ENCODE measurements around the gene NCAN. TPM values are rescaled to one million over a fixed set of nuclear protein-coding genes. Genes with fewer than 3 reads are reported as not detected.

NCAN gene
- total and polyA plus RNA-seq, 2 of the 13 experiments (the other 11 are each of a cell fraction or from before 2014, with no cell fraction given), result not detected

DNA sequence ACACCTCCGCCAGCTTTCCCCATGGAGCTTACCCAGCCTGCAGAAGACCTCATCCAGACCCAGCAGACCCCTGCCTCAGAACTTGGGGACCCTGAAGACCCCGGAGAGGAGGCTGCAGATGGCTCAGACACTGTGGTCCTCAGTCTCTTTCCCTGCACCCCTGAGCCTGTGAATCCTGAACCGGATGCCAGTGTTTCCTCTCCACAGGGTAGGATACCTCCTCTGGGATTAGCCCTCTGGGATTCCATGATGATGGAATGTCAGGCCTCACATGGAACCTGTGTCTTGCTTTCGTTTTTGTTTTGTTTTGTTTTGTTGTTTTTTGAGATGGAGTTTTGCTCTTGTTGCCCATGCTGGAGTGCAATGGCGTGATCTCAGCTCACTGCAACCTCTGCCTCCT is 17.8 kb upstream of the NCAN start:
- peaks cover 17% of the 10 kb centered on the region for H3K79me2 ChIP-seq (ENCODE audit: insufficient read depth, low read length)
- no peaks in the 10 kb centered on the region for H3K9me3 ChIP-seq (ENCODE audit: low read length)
- TF ChIP-seq, protein P1, sequence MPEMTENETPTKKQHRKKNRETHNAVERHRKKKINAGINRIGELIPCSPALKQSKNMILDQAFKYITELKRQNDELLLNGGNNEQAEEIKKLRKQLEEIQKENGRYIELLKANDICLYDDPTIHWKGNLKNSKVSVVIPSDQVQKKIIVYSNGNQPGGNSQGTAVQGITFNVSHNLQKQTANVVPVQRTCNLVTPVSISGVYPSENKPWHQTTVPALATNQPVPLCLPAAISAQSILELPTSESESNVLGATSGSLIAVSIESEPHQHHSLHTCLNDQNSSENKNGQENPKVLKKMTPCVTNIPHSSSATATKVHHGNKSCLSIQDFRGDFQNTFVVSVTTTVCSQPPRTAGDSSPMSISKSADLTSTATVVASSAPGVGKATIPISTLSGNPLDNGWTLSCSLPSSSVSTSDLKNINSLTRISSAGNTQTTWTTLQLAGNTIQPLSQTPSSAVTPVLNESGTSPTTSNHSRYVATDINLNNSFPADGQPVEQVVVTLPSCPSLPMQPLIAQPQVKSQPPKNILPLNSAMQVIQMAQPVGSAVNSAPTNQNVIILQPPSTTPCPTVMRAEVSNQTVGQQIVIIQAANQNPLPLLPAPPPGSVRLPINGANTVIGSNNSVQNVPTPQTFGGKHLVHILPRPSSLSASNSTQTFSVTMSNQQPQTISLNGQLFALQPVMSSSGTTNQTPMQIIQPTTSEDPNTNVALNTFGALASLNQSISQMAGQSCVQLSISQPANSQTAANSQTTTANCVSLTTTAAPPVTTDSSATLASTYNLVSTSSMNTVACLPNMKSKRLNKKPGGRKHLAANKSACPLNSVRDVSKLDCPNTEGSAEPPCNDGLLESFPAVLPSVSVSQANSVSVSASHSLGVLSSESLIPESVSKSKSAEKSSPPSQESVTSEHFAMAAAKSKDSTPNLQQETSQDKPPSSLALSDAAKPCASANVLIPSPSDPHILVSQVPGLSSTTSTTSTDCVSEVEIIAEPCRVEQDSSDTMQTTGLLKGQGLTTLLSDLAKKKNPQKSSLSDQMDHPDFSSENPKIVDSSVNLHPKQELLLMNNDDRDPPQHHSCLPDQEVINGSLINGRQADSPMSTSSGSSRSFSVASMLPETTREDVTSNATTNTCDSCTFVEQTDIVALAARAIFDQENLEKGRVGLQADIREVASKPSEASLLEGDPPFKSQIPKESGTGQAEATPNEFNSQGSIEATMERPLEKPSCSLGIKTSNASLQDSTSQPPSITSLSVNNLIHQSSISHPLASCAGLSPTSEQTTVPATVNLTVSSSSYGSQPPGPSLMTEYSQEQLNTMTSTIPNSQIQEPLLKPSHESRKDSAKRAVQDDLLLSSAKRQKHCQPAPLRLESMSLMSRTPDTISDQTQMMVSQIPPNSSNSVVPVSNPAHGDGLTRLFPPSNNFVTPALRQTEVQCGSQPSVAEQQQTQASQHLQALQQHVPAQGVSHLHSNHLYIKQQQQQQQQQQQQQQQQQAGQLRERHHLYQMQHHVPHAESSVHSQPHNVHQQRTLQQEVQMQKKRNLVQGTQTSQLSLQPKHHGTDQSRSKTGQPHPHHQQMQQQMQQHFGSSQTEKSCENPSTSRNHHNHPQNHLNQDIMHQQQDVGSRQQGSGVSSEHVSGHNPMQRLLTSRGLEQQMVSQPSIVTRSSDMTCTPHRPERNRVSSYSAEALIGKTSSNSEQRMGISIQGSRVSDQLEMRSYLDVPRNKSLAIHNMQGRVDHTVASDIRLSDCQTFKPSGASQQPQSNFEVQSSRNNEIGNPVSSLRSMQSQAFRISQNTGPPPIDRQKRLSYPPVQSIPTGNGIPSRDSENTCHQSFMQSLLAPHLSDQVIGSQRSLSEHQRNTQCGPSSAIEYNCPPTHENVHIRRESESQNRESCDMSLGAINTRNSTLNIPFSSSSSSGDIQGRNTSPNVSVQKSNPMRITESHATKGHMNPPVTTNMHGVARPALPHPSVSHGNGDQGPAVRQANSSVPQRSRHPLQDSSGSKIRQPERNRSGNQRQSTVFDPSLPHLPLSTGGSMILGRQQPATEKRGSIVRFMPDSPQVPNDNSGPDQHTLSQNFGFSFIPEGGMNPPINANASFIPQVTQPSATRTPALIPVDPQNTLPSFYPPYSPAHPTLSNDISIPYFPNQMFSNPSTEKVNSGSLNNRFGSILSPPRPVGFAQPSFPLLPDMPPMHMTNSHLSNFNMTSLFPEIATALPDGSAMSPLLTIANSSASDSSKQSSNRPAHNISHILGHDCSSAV (CRISPR knock-in tag; IDR thresholded peaks at IDR 0.05; ENCODE audit: borderline replicate concordance), result no peak
- TF ChIP-seq ZNF598 (CRISPR knock-in tag; IDR thresholded peaks at IDR 0.05; ENCODE audit: borderline replicate concordance), result 0 out of 2 replicates have a peak, but pooled peaks have one; percentile 42
- DNase-seq (ENCODE audit: low spot score) (no peak), ATAC-seq (no peak), FAIRE-seq (no peak)
- in situ Hi-C loops (cut with HindIII; ENCODE audit: extremely low pct_ligation_motif_present, low pct_unique_long_range_greater_than_20kb) (no loop called here), intact Hi-C loops (cut with micrococcal nuclease; ENCODE audit: unreplicated experiment) (loop anchor here (2.0 kb wide), 1 partner anchor 127 kb away; the partner anchor contains the start of genes MAU2 and SUGP1)
- CTCF ChIA-PET (ENCODE audit: low intra/inter-chr PET ratio, low total read pairs), result no interaction called here
- no peak overlapping the region for H3K4me3 ChIP-seq (replicated peaks in 1 of 3; ENCODE audit: insufficient read depth in 1 of 3, low read depth in 2 of 3, low read length in 3 of 3)
- H3K9ac ChIP-seq (ENCODE audit: insufficient read depth, low read depth, low read length), result 0 out of 2 replicates have a peak overlapping the region, but pooled peaks have one; percentile 91
- POLR2A ChIA-PET, result interaction anchor here (1.2 to 2.7 kb wide), 3 partner anchors 8 to 31 kb away, joined by 4 to 43 read pairs (median 8); partner anchors contain the start of gene NR2C2AP
- 96% methylated on average over 5 of the region's 5 CpGs for WGBS (ENCODE audit: low lambda C conversion rate)
- no TSS peak for BruUV-seq (replicated peaks)
- H3K27me3 ChIP-seq (ENCODE audit: control insufficient read depth in 1 of 2, insufficient read depth in 2 of 2, low read length in 2 of 2), result no peaks in the 10 kb centered on the region; a peak in 1 of 5 replicates
- no peak overlapping the region for H3K27ac ChIP-seq (ENCODE audit: extremely low read length, insufficient read depth, low read length)
- H2AFZ ChIP-seq (ENCODE audit: low read length), result no peak overlapping the region
- H3K4me1 ChIP-seq (ENCODE audit: insufficient read depth, low read length), result peaks cover 28% of the 10 kb centered on the region
- no peaks in the 10 kb centered on the region for H4K20me1 ChIP-seq (ENCODE audit: insufficient read depth, low read length)
- H3K4me2 ChIP-seq (ENCODE audit: low read depth, low read length), result peak overlapping the region; percentile 89
- peaks cover 0 to 15% of the 10 kb centered on the region in 2 experiments; a peak in 4 of 5 replicates for H3K36me3 ChIP-seq (replicated peaks in 1 of 2; ENCODE audit: control insufficient read depth in 1 of 2, insufficient read depth in 2 of 2, low read length in 2 of 2)

All from HepG2 (cell line).